Measurements from ENCODE around the gene XAB2.

- TF ChIP-seq CTCF (IDR thresholded peaks at IDR 0.05) (no peak), POLR2A (IDR thresholded peaks at IDR 0.05) (no peak)
Observed at GRCh38 chr19:7617172-7617571, 12.2 kb downstream of the XAB2 start.

Data from adrenal gland (tissue), 5 donors.